Myometrial cell (primary cell): ENCODE data around the gene KRT25. TPM values are rescaled to one million over a fixed set of nuclear protein-coding genes. Genes with fewer than 3 reads are reported as not detected.

Experiments
- total RNA-seq: library from RNA; depleted of rRNA; stranded (reverse); fragments of >200 nt; gene quantifications from 2 replicates; pipeline ENCODE4 v1.2.3, GENCODE V29; 2015

The KRT25 gene
- not detected in 2 replicates for total RNA-seq

GRCh38 chr17:40755231-40755630 is at the start of gene KRT25:
Gene KRT25, minus strand, starts transcription at chr17:40755331. Its CDS starts 60 bp downstream, at chr17:40755271.

GRCh38 chr17:40799859-40800258 is 44.7 kb upstream of the KRT25 start, which contains the start of gene KRT28:
Gene KRT28, minus strand, starts transcription at chr17:40799959. Its CDS starts 66 bp downstream, at chr17:40799893.

GRCh38 chr17:40782450-40782849 is 27.3 kb upstream of the KRT25 start, which contains the start of gene KRT27:
Gene KRT27, minus strand, starts transcription at chr17:40782550. Its CDS starts 57 bp downstream, at chr17:40782493.

GRCh38 chr17:40772101-40772500 is 17.0 kb upstream of the KRT25 start, which contains the start of gene KRT26:
Gene KRT26, minus strand, starts transcription at chr17:40772201. Its CDS starts 88 bp downstream, at chr17:40772113.

GRCh38 chr17:40703652-40704051 is 51.5 kb downstream of the KRT25 start, which contains the start of gene KRT24:
Gene KRT24, minus strand, starts transcription at chr17:40703752. Its CDS starts 59 bp downstream, at chr17:40703693.

Other genes starting within 250 kb of the KRT25 start
- gene CCR7, start 189.9 kb downstream of the KRT25 start, total RNA-seq = not detected in 2 replicates
- 57.9 and 68.8 TPM in 2 replicates for gene SMARCE1, start 107.5 kb downstream of the KRT25 start, total RNA-seq
- gene KRT222, start 90.2 kb downstream of the KRT25 start, total RNA-seq = not detected in 2 replicates
- gene KRT24, start 51.6 kb downstream of the KRT25 start, total RNA-seq = not detected in 2 replicates
- not detected in 2 replicates for gene KRT26, start 16.9 kb upstream of the KRT25 start, total RNA-seq
- not detected in 2 replicates for gene KRT27, start 27.2 kb upstream of the KRT25 start, total RNA-seq
- gene KRT28, start 44.6 kb upstream of the KRT25 start, total RNA-seq = not detected in 2 replicates
- 14.4 and 20.9 TPM in 2 replicates for gene KRT10, start 67.3 kb upstream of the KRT25 start, total RNA-seq
- gene KRT12, start 111.9 kb upstream of the KRT25 start, total RNA-seq = under 0.01 TPM in 1 of 2 replicates, not detected in the other
- not detected in 2 replicates for gene KRT20, start 129.9 kb upstream of the KRT25 start, total RNA-seq
- gene KRT23, start 182.3 kb upstream of the KRT25 start, total RNA-seq = 3.5 and 4.3 TPM in 2 replicates
- not detected in 2 replicates for gene KRT39, start 211.6 kb upstream of the KRT25 start, total RNA-seq
- gene KRT40, start 229.0 kb upstream of the KRT25 start, total RNA-seq = not detected in 2 replicates
- not detected in 2 replicates for gene KRTAP3-3, start 238.8 kb upstream of the KRT25 start, total RNA-seq
- gene KRTAP3-2, start 244.6 kb upstream of the KRT25 start, total RNA-seq = not detected in 2 replicates